HG02970 (cell line): ENCODE data around the gene CBY2.
"Not testable (repeated sequence)": the region's sequence is repeated elsewhere in the genome, so short reads cannot be mapped to it uniquely, and the experiment has no call there.

ENCODE experiments used
- ATAC-seq: cut with Tn5 transposase; IDR thresholded peaks from one replicate; pipeline ENCODE4 v1.9.1; 2021; ENCODE audit warnings: mild to moderate bottlenecking, moderate library complexity, moderate number of reproducible peaks; ENCODE audit not compliant: unreplicated experiment, low FRiP score

Gene CBY2

GRCh38 chr13:45737571-45738017, 35.5 kb downstream of the CBY2 start:
- ATAC-seq, result no peak

GRCh38 chr13:45742985-45743384, 40.9 kb downstream of the CBY2 start:
- ATAC-seq, result no peak

- no peak for ATAC-seq
Measured at GRCh38 chr13:45744979-45745378, 42.9 kb downstream of the CBY2 start.

DNA sequence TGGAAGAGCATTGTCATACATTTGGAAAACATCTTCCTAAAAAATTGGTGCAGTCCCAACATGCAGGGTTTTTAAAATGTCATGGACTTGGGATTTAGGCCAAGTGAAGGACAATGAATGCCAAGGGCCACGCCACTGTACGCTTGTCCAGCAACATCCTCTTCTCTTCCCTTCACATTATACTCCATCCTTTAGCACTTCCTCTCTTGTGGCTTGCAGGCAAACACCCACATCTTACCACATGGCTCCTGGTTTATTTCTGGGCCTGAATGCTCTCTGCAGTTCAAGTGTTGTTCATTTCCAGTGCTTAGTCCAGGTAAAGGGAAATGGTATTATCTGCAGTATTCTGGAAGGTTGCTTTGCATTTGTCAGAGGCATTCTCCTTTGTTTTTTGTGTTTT, 45.0 kb downstream of the CBY2 start:
- no peak for ATAC-seq

- ATAC-seq, result no peak
Measured at GRCh38 chr13:45748941-45749759, 47.0 kb downstream of the CBY2 start.

DNA sequence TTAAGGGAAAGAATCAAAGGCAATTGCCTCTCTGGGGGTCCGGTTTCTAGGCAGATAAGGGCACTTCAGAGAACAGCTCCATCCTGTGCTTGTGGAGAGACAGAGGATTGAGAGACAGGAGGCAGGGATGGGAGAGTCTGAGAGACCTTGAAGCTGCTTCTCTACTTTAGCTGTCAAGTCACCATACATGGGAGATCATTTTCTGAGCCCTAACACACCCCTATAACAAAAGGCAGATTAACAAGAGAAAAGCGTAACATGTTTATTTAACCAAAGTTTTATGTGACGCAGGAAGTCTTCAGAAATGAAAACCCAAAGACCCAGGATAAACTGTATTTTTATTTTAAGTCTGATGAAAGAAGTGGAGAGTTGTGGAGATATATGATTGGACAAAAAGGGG, 48.4 kb downstream of the CBY2 start:
- no peak for ATAC-seq

DNA sequence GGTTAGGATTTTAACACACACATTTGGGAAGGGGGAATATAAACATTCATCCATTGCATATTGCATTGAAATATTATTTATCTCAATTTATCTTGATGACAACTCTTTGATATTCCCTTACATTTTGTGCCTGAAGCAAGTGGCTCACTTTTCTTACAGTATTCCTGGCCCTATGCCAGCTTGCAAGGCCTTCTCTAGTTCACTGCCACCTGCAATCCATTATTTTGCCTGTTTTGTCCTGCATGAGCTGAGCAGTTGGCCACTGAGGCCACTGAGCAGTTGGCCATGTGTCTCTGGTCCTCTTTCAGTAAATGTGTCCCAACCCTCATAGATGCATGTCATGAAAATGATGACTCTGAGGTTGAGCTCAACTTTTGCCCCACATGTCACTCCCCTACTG, 49.8 kb downstream of the CBY2 start:
- ATAC-seq, result no peak

DNA sequence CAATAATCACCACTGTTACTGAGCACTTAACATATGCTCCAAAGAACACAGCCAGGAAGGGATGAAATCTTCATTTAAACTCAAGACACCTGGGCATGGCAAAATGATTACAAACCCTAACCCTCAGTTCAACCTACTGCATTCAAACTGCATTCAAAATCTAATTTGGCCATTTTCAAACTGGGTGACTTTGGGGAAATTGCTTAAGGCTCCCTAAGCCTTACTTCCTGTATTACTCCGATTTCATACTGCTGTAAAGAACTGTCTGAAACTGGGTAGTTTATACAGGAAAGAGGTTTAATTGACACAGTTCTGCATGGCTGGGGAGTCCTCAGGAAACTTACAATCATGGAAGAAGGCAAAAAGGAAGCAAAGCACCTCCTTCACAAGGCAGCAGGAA, 50.4 kb downstream of the CBY2 start:
- no peak for ATAC-seq

DNA sequence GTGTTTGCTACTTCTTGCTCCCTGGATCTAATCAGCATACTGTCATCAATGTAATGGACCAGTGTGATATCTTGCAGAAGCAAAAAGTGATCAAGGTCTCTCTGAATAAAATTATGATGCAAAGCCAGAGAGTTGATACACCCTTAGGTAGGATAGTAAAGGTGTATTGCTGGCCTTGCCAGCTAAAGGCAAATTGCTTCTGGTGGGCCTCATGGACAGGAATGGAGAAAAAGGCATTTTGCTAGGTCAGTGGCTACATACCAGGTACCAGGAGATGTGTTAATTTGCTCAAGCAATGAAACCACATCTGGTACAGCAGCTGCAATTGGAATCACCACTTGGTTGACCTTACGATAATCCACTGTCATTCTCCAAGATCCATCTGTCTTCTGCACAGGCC, 54.4 kb downstream of the CBY2 start:
- not testable (repeated sequence) for ATAC-seq

GRCh38 chr13:45757589-45757988, 55.5 kb downstream of the CBY2 start:
- not testable (repeated sequence) for ATAC-seq

GRCh38 chr13:45763419-45763818, 61.3 kb downstream of the CBY2 start:
- no peak for ATAC-seq
